HepG2 (cell line): ENCODE results near the gene OVOL2. TPM values are rescaled to one million over a fixed set of nuclear protein-coding genes. Genes with fewer than 3 reads are reported as not detected.

Experiments used
- AFF4 ChIP-seq: sonication (generic); formaldehyde crosslinking; IDR thresholded peaks from 2 replicates; pipeline ENCODE4 v1.4.0; 2020; ENCODE audit warnings: missing genetic modification reagents
- ARID4A ChIP-seq: sonication (generic); formaldehyde crosslinking; IDR thresholded peaks from 2 replicates; pipeline ENCODE4 v1.5.0; 2020; ENCODE audit warnings: mild to moderate bottlenecking, missing genetic modification reagents, borderline replicate concordance
- HDAC1 ChIP-seq: sonication (generic); formaldehyde crosslinking; IDR thresholded peaks from 2 replicates; pipeline ENCODE4 v1.5.1; 2020; ENCODE audit warnings: mild to moderate bottlenecking, missing genetic modification reagents
- KLF12 ChIP-seq: sonication (generic); formaldehyde crosslinking; IDR thresholded peaks from 2 replicates; pipeline ENCODE4 v1.4.0; 2020; ENCODE audit warnings: missing genetic modification reagents, borderline replicate concordance
- MATR3 ChIP-seq: sonication (generic); formaldehyde crosslinking; IDR thresholded peaks from 2 replicates; pipeline ENCODE4 v1.4.0; 2020; ENCODE audit warnings: missing genetic modification reagents
- MAX ChIP-seq: IDR thresholded peaks from 2 replicates; pipeline ENCODE4 v1.6.1; 2012; ENCODE audit warnings: inconsistent platforms
- MLX ChIP-seq: IDR thresholded peaks from 2 replicates; pipeline ENCODE4 v1.6.1; 2016
- MLXIP ChIP-seq: sonication (generic); formaldehyde crosslinking; IDR thresholded peaks from 2 replicates; pipeline ENCODE4 v1.9.0; 2021; ENCODE audit warnings: missing genetic modification reagents, borderline replicate concordance
- SAFB2 ChIP-seq: sonication (generic); formaldehyde crosslinking; IDR thresholded peaks from 2 replicates; pipeline ENCODE4 v1.5.1; 2020; ENCODE audit warnings: missing genetic modification reagents, low read depth, mild to moderate bottlenecking, borderline replicate concordance
- SMYD3 ChIP-seq: sonication (generic); formaldehyde crosslinking; IDR thresholded peaks from 2 replicates; pipeline ENCODE4 v1.8.1; 2023; ENCODE audit warnings: mild to moderate bottlenecking, missing genetic modification reagents
- TAF15 ChIP-seq: fragments of 200-400 bp; formaldehyde crosslinking; IDR thresholded peaks from one replicate; pipeline ENCODE4 v1.6.1; 2018; ENCODE audit warnings: mild to moderate bottlenecking, low read depth, low read length; ENCODE audit not compliant: poor library complexity, severe bottlenecking
- ZFP82 ChIP-seq: sonication (generic); formaldehyde crosslinking; IDR thresholded peaks from 2 replicates; pipeline ENCODE4 v1.5.1; 2020; ENCODE audit warnings: mild to moderate bottlenecking, missing genetic modification reagents, borderline replicate concordance
- ZNF263 ChIP-seq: sonication (generic); formaldehyde crosslinking; IDR thresholded peaks from 2 replicates; pipeline ENCODE4 v1.4.0; 2020; ENCODE audit warnings: missing genetic modification reagents
- ZNF432 ChIP-seq: sonication (generic); formaldehyde crosslinking; IDR thresholded peaks from 2 replicates; pipeline ENCODE4 v1.5.0; 2020; ENCODE audit warnings: missing genetic modification reagents, mild to moderate bottlenecking, borderline replicate concordance
- ZNF543 ChIP-seq: sonication (generic); formaldehyde crosslinking; IDR thresholded peaks from 2 replicates; pipeline ENCODE4 v1.4.0; 2020; ENCODE audit warnings: mild to moderate bottlenecking, missing genetic modification reagents
- ZNF749 ChIP-seq: sonication (generic); formaldehyde crosslinking; IDR thresholded peaks from 2 replicates; pipeline ENCODE4 v1.8.0; 2022; ENCODE audit warnings: mild to moderate bottlenecking, missing genetic modification reagents, moderate library complexity, borderline replicate concordance
- ZNF788 ChIP-seq: sonication (generic); formaldehyde crosslinking; IDR thresholded peaks from 2 replicates; pipeline ENCODE4 v1.5.0; 2020; ENCODE audit warnings: mild to moderate bottlenecking, missing genetic modification reagents, borderline replicate concordance
- polyA plus RNA-seq, 8 experiments: library from polyadenylated mRNA; depleted of rRNA in 3 of 8; stranded (reverse) in 7 of 8; unstranded in 1 of 8; fragments of >200 nt; fragmentation: Illumina TruSeq in 4 of 8; extraction: Trizol in 4 of 8; gene quantifications; 2 replicates each; pipeline versions ENCODE4 v1.2.1 to v1.2.3, GENCODE V29; 2011 to 2016; ENCODE audit warnings: low read depth in 4 of 8, missing spikeins in 1 of 8, mixed read lengths in 1 of 8; ENCODE audit not compliant: insufficient read depth in 1 of 8
- total RNA-seq, 5 experiments: library from RNA; depleted of rRNA; stranded (reverse); fragments of >200 nt; fragmentation: Illumina TruSeq; extraction: Trizol; gene quantifications; 2 replicates each; pipeline ENCODE4 v1.2.3, GENCODE V29; 2016; ENCODE audit warnings: low read depth in 1 of 5

The OVOL2 gene
- total and polyA plus RNA-seq, 2 of the 13 experiments (the other 11 are each of a cell fraction or from before 2014, with no cell fraction given) = 0.20 to 0.31 TPM

- TF ChIP-seq MAX (peak; percentile 67), ZNF543 (CRISPR knock-in tag) (no peak), HDAC1 (CRISPR knock-in tag) (no peak), MLX (CRISPR knock-in tag) (no peak), ARID4A (CRISPR knock-in tag) (no peak), MLXIP (no peak), ZNF749 (CRISPR knock-in tag) (no peak), ZNF432 (CRISPR knock-in tag) (no peak), ZFP82 (CRISPR knock-in tag) (no peak), ZNF788 (CRISPR knock-in tag) (no peak), AFF4 (CRISPR knock-in tag) (no peak), SAFB2 (CRISPR knock-in tag) (no peak), ZNF263 (no peak), KLF12 (CRISPR knock-in tag) (no peak), MATR3 (CRISPR knock-in tag) (no peak), SMYD3 (CRISPR knock-in tag) (no peak), TAF15 (no peak)
Measured at GRCh38 chr20:18001131-18001921, 56.4 kb downstream of the OVOL2 start (continued).
